Hematopoietic multipotent progenitor cell treated with erythropoietin and hydrocortisone succinate and interleukin-3 and kit ligand, for 8 days (in vitro differentiated cells): ENCODE data around the gene OSBPL6.
"Not testable (repeated sequence)": the region's sequence is repeated elsewhere in the genome, so short reads cannot be mapped to it uniquely, and the experiment has no call there.

Experiments
- DNase-seq: peaks from one replicate; pipeline ENCODE4 v3.0.0-alpha.2; 2015

OSBPL6 gene

DNA sequence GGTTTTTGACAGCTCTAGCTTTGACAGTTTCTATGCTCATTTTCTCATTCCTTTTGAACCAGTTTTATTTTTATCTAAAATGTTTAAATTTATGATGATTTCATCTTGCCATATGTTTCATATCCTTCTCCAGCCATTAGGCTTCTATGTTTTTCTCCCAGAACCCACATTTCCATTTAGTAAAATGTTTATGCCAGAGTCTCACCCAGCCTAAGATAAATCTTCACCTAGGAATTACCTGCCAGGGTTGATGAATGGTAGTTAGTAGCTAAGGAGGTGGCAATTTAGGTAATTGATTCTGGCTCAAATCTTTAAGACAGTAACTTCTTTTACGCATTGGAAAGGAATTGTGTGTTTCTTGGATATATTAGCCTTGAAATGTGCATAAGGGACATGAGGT, 173.0 kb downstream of the OSBPL6 start:
- no peak for DNase-seq

GRCh38 chr2:178374865-178375264, 180.6 kb downstream of the OSBPL6 start:
- no peak for DNase-seq

- no peak for DNase-seq
These were observed 182.7 kb downstream of the OSBPL6 start for GRCh38 chr2:178377046-178377445.

GRCh38 chr2:178379162-178380004, 185.1 kb downstream of the OSBPL6 start:
- no peak for DNase-seq

- DNase-seq: no peak
These were observed 186.5 kb downstream of the OSBPL6 start for GRCh38 chr2:178380763-178381162.

- DNase-seq: no peak
These were observed 189.4 kb downstream of the OSBPL6 start for GRCh38 chr2:178383718-178384117.

GRCh38 chr2:178385595-178386148, 191.4 kb downstream of the OSBPL6 start:
- DNase-seq: no peak

DNA sequence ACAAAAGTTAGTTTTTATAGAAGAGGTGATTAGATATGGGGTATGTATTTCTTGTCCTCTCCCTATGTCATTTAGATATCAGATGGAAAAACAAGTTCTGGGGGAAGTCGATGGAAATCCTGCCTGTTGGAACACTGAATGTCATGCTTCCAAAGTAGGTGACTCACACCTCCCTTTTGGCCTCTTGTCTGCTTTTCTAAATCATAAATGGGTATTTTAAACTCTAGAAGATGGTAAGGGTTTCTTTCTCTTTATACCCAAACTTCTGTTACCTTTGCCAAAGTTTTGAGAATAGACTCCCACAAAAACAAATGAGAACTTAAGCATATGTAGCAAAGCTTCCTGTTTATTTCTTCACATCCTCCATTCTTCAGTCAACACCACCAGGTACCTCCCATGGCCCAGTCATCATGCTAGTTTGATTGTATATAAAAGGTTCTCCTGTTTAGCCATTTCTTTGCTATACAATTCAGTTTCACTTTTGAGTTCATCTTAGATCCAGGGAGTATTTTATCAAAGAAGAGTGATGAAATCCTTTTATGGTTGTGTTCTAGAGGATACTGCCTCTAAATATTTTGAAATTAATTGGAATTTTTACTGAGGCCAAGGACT, 192.8 kb downstream of the OSBPL6 start:
- DNase-seq: no peak

DNA sequence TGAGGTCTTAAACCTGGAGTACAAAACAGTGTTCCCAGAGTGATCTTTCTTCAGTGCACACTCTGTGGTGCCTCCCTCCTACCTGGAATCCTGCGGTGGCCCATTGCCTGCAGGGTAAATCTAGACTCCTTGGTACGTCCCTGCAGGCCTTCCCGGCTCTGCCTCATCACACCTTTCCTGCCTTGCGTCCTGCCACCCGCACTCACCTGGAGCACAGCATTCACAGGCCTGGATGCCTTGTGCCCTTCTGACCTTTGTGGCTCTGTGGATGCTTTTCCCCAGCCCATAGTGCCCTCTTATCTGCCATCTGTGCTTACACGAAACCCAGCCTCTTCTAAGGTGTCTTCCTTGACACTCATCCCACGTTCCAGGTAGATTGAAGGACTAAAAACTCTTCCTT, 194.0 kb downstream of the OSBPL6 start:
- DNase-seq: no peak

DNA sequence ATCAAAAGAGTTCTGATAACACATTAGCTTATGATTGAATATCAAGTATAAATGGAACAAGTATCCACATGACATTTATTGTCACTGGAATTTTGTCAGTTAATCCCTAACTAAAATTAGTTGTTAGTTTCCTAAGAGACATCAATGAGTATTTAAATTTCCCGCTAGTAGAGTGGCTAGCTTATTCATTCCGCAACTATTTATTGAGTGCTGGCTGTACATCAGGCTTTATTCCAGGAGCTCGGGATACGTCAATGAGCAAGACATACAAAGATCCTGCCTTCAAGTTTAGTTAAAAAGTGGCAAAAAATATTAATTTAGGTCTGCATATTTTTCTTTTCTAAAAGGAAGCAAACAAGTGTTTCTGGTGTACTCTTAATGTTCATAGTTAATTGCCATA, 197.4 kb downstream of the OSBPL6 start:
- no peak for DNase-seq

DNA sequence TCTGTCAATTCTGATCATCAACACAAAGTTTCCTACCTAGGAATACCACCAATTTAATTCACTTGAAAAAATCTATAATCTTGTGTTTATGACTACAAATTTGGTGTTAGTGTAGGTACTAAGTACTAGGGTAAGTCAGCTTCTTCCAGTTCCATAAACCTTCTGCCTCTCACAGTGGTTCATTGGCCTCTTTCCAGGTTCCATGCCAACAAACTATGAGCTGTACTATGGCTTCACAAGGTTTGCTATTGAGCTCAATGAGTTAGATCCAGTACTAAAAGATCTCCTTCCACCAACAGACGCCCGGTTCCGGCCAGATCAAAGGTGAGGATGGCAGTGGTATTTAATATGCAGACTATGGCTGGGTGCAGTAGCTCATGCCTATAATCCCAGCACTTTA, 197.9 kb downstream of the OSBPL6 start:
- DNase-seq: no peak

GRCh38 chr2:178394859-178395258, 200.5 kb downstream of the OSBPL6 start:
- no peak for DNase-seq

DNA sequence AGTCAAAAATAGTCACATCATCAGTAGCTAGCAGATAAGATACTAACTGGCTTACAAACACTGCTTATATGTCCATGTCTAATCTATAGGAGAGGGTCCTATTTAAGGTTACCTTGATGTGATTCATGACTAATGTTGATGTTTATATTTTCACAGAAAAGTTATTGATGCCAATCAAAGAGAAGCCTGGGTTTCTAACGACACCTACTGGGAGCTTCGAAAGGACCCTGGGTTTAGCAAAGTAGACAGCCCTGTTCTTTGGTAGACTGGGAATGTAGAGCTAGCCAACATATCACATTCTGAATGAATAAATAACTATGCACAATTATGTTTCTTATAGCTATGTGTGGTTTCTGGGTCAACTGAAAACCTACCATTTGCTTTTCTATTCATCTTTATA, 201.0 kb downstream of the OSBPL6 start:
- DNase-seq: no peak

- DNase-seq: no peak
These were observed 201.7 kb downstream of the OSBPL6 start for GRCh38 chr2:178395941-178396570.

GRCh38 chr2:178397002-178397605, 202.8 kb downstream of the OSBPL6 start:
- peak; percentile 70 for DNase-seq

GRCh38 chr2:178401994-178402437, 207.7 kb downstream of the OSBPL6 start:
- DNase-seq: peak; percentile 57

GRCh38 chr2:178403671-178404306, 209.5 kb downstream of the OSBPL6 start:
- DNase-seq: no peak

GRCh38 chr2:178404368-178404767, 210.1 kb downstream of the OSBPL6 start:
- DNase-seq: no peak

DNA sequence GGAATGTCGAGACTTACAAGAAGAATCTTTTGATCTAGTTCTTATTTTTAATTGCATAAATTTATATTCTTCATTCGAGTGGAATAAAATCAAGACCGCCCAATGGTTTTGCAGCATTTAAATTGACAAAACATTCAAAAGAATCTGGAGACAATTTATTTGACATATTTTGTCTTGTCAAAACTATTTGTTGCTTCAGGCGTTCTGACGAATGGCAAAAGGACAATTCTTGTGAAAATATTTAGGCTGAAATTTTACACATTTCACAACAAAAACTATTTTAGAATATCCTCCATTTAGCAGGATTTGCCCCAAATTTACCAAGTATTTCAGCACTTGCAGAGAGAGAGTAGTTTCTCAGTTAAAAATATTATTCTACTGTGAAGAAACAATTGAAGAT, 214.9 kb downstream of the OSBPL6 start:
- no peak for DNase-seq

GRCh38 chr2:178412047-178412446, 217.7 kb downstream of the OSBPL6 start:
- DNase-seq: no peak

- not testable (repeated sequence) for DNase-seq
These were observed 218.1 kb downstream of the OSBPL6 start for GRCh38 chr2:178412453-178412852.

- peak; percentile 77 for DNase-seq
These were observed 219.4 kb downstream of the OSBPL6 start for GRCh38 chr2:178413472-178414265.
